ENCODE data around the gene KAZN. TPM values are rescaled to one million over a fixed set of nuclear protein-coding genes. Genes with fewer than 3 reads are reported as not detected.

Gene KAZN
- total and polyA plus RNA-seq, 3 donors from 2014 or later: 12.1 to 14.6 (median 13.8) TPM

DNA sequence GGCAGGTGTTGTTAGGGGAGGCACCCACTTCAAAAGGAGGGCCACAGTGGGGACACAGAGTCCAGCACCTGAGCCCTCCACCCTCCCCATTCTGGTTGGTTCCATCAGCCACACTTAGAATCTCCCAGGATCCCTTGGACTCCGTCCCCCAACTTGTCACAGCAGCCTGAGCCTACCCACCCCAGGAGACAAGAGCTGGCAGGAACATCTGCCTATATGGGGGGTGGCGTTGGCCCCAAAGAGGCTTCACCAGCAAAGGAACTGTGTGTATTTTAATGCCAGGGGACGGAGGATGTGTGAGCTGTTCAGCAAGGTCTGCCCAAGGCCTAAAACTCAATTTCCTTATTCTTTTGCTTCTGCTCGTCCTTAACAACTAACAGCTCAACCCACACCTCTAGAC lies 468.7 kb downstream of the KAZN start:
- no peaks in the 10 kb centered on the region for H3K27me3 ChIP-seq
- 63 to 64% methylated on average over 3 to 4 of the region's 4 CpGs for whole genome bisulfite sequencing, 2 donors
- no peak for DNase-seq
- H3K4me3 ChIP-seq: no peak overlapping the region
- TF ChIP-seq POLR2A (IDR thresholded peaks at IDR 0.05): no peak
- TF ChIP-seq, protein P1, sequence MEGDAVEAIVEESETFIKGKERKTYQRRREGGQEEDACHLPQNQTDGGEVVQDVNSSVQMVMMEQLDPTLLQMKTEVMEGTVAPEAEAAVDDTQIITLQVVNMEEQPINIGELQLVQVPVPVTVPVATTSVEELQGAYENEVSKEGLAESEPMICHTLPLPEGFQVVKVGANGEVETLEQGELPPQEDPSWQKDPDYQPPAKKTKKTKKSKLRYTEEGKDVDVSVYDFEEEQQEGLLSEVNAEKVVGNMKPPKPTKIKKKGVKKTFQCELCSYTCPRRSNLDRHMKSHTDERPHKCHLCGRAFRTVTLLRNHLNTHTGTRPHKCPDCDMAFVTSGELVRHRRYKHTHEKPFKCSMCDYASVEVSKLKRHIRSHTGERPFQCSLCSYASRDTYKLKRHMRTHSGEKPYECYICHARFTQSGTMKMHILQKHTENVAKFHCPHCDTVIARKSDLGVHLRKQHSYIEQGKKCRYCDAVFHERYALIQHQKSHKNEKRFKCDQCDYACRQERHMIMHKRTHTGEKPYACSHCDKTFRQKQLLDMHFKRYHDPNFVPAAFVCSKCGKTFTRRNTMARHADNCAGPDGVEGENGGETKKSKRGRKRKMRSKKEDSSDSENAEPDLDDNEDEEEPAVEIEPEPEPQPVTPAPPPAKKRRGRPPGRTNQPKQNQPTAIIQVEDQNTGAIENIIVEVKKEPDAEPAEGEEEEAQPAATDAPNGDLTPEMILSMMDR (IDR thresholded peaks at IDR 0.05): no peak
- H3K36me3 ChIP-seq (ENCODE audit: low read depth, missing control alignments): no peaks in the 10 kb centered on the region
- intact Hi-C loops (cut with DNase I; ENCODE audit: low total_unique reads): no loop called here
- H3K9me3 ChIP-seq: no peaks in the 10 kb centered on the region
- peak overlapping the region; percentile 70 to 90 for H3K27ac ChIP-seq
- peaks cover 22% of the 10 kb centered on the region for H3K4me1 ChIP-seq

DNA sequence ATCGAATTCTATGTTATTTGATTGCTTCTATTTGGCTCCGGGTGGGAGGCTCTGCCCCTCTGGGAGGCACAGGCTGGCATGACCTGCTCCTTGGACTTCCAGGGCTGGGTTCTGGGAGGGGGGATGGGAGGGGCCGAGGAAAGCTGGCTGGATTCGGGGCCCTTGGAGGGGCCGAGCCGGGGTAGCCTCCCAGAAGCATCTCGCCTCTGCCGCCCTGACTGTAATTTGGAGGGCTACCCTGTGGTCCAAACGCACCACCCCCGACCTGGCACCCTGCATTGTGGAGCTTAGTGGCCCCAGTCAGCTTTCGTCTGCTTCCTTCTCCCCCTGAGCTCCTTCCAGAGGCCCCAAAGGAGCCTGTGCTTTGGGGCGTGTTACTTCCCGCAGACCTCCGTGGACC lies 469.7 kb downstream of the KAZN start:
- H3K27ac ChIP-seq: peak overlapping the region; percentile 80 to 90
- H3K4me1 ChIP-seq: peaks cover 22% of the 10 kb centered on the region
- no peak for DNase-seq
- intact Hi-C loops (cut with DNase I; ENCODE audit: low total_unique reads): no loop called here
- H3K9me3 ChIP-seq: no peaks in the 10 kb centered on the region
- no peaks in the 10 kb centered on the region for H3K36me3 ChIP-seq (ENCODE audit: low read depth, missing control alignments)
- no peak overlapping the region for H3K4me3 ChIP-seq
- TF ChIP-seq, protein P1 (IDR thresholded peaks at IDR 0.05): no peak
- no peak for TF ChIP-seq POLR2A (IDR thresholded peaks at IDR 0.05)
- WGBS, 2 donors: 65 to 83% methylated on average over 14 of the region's 14 CpGs
- no peaks in the 10 kb centered on the region for H3K27me3 ChIP-seq

DNA sequence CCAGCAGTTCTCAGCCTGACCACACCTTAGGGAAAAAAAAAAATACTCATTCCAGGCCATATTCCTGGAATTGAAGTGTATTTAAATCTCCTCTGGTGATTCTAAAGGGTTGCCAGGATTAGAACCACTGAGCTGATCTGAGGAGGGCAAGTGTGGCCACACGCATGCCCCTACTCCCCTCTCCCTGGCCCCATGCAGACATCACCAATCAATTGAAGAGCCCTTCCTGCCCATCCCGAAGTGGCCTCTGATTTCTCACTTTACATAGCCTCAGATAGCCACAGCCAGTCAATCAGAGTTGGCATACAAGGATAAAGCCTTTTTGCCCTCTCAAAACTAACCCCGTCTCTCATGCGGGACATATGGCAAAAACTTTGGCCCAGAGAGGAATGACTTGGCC lies 470.5 kb downstream of the KAZN start:
- H3K36me3 ChIP-seq (ENCODE audit: low read depth, missing control alignments): no peaks in the 10 kb centered on the region
- peaks cover 22% of the 10 kb centered on the region for H3K4me1 ChIP-seq
- H3K27ac ChIP-seq: peak overlapping the region; percentile 80 to 90
- H3K9me3 ChIP-seq: no peaks in the 10 kb centered on the region
- WGBS, 2 donors: 86 to 89% methylated on average over 4 of the region's 4 CpGs
- TF ChIP-seq POLR2A (IDR thresholded peaks at IDR 0.05): no peak
- TF ChIP-seq, protein P1 (IDR thresholded peaks at IDR 0.05): no peak
- DNase-seq: no peak
- H3K4me3 ChIP-seq: no peak overlapping the region
- intact Hi-C loops (cut with DNase I; ENCODE audit: low total_unique reads): no loop called here
- no peaks in the 10 kb centered on the region for H3K27me3 ChIP-seq

DNA sequence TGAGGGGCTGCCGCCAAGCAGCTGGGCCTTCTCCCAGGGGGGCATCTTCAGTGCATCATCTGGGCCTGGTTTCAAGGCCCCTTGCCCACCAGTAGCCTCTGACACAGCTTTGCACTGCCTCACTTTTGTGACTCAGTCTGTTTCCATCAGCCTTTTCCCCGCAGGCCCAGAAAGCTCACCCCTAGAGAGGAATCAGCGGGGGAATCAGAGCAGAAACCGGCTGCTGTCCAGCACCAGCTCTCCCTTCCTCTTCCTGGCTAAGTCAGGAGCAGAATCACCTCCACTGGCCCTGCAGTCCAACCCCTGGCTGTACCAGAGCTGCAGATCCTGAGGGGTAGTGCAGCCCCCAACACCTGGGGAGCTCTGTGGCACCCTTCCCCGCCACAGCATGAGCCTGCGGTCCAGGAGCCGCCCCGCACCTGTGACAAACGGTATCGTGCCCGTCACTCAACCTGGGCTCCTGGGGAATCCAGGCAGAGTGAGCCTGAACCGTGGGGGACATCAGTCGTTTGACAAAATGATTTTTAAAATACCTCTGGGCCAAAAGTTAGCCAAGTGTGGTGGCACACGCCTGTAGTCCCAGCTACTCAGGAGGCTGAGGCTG lies 471.8 kb downstream of the KAZN start:
- H3K4me3 ChIP-seq: no peak overlapping the region
- intact Hi-C loops (cut with DNase I; ENCODE audit: low total_unique reads): no loop called here
- no peak overlapping the region for H3K27ac ChIP-seq
- 94% methylated on average over 14 of the region's 14 CpGs for WGBS, 2 donors
- H3K9me3 ChIP-seq: no peaks in the 10 kb centered on the region
- peaks cover 22% of the 10 kb centered on the region for H3K4me1 ChIP-seq
- H3K27me3 ChIP-seq: no peaks in the 10 kb centered on the region
- no peaks in the 10 kb centered on the region for H3K36me3 ChIP-seq (ENCODE audit: low read depth, missing control alignments)
- TF ChIP-seq, protein P1 (IDR thresholded peaks at IDR 0.05): no peak
- TF ChIP-seq POLR2A (IDR thresholded peaks at IDR 0.05): no peak
- DNase-seq: no peak

DNA sequence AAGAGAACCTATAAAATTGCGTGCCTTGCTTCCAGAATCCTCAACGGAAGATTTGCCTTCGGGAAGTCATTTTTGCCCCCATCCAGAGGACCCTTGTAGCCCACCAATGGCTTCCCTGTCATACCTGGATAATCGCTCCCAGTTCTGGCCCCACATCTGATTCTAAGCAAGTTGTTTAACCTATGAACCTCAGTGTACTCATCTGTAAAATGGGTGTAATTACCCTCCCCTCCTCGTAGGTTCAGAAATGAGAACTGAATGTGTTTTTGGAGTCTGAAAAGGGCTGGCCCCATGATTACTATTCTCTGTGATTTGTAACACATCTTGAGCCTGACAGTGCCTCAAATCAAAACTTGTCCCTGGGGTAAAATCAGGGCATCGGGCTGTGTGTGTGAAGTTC lies 473.5 kb downstream of the KAZN start:
- Histone ChIP-seq H3K9me3 (no peaks in the 10 kb centered on the region), H3K27me3 (no peaks in the 10 kb centered on the region), H3K27ac (no peak overlapping the region), H3K4me3 (no peak overlapping the region), H3K36me3 (ENCODE audit: low read depth, missing control alignments) (no peaks in the 10 kb centered on the region), H3K4me1 (peaks cover 12% of the 10 kb centered on the region)
- no peak for DNase-seq
- intact Hi-C loops (cut with DNase I; ENCODE audit: low total_unique reads): no loop called here
- no peak for TF ChIP-seq POLR2A (IDR thresholded peaks at IDR 0.05)
- TF ChIP-seq, protein P1 (IDR thresholded peaks at IDR 0.05): no peak
- WGBS, 2 donors: 88 to 96% methylated on average over 6 of the region's 6 CpGs

Data from testis (tissue), 3 donors.